Nephron (organoid): ENCODE results near the gene BTBD9.

Source experiments
- H3K27ac Mint-ChIP-seq, 3 experiments: 2 replicates each; pipeline ENCODE4 v1.8.0; 2020; ENCODE audit warnings: mixed read lengths in 3 of 3, mild to moderate bottlenecking in 2 of 3, moderate library complexity in 1 of 3
- H3K27me3 Mint-ChIP-seq: 2 replicates; pipeline ENCODE4 v1.8.0; 2021; ENCODE audit warnings: low read depth, mild to moderate bottlenecking, moderate library complexity, mixed read lengths
- H3K36me3 Mint-ChIP-seq: 2 replicates; pipeline ENCODE4 v1.8.0; 2020; ENCODE audit warnings: low read depth, mixed read lengths
- H3K4me1 Mint-ChIP-seq: 2 replicates; pipeline ENCODE4 v1.8.0; 2020; ENCODE audit warnings: mixed read lengths
- H3K4me3 Mint-ChIP-seq, 3 experiments: 2 replicates each; pipeline ENCODE4 v1.8.0; 2020; ENCODE audit warnings: mild to moderate bottlenecking in 3 of 3, mixed read lengths in 3 of 3, moderate library complexity in 2 of 3
- H3K9me3 Mint-ChIP-seq: 2 replicates; pipeline ENCODE4 v1.8.0; 2020; ENCODE audit warnings: mixed read lengths
- CTCF ChIP-seq, 3 experiments: fragments of 200-600 bp; sonication (generic); IDR thresholded peaks; one replicate each; pipeline ENCODE4 v1.5.0; 2021; ENCODE audit warnings: antibody characterized with exemption in 3 of 3; ENCODE audit not compliant: unreplicated experiment in 3 of 3

The BTBD9 gene

GRCh38 chr6:38141716-38142115 is 498.0 kb downstream of the BTBD9 start:
- TF ChIP-seq CTCF (IDR thresholded peaks at IDR 0.05; ENCODE audit: unreplicated experiment in 3 of 3), result no peak
- Mint-ChIP-seq H3K4me3 (no peak overlapping the region), H3K27me3 (no peaks in the 10 kb centered on the region), H3K36me3 (peaks cover 32% of the 10 kb centered on the region), H3K4me1 (peaks cover 39% of the 10 kb centered on the region), H3K27ac (no peak overlapping the region), H3K9me3 (no peaks in the 10 kb centered on the region)

- no peak overlapping the region for H3K27ac Mint-ChIP-seq
- no peak for TF ChIP-seq CTCF (IDR thresholded peaks at IDR 0.05; ENCODE audit: unreplicated experiment in 3 of 3)
- H3K4me3 Mint-ChIP-seq, result no peak overlapping the region
- H3K9me3 Mint-ChIP-seq, result no peaks in the 10 kb centered on the region
- peaks cover 35% of the 10 kb centered on the region for H3K4me1 Mint-ChIP-seq
- no peaks in the 10 kb centered on the region for H3K27me3 Mint-ChIP-seq
- peaks cover 32% of the 10 kb centered on the region for H3K36me3 Mint-ChIP-seq
Observed at GRCh38 chr6:38141085-38141484, 498.6 kb downstream of the BTBD9 start.

GRCh38 chr6:38138374-38138773 is 501.4 kb downstream of the BTBD9 start:
- no peak for TF ChIP-seq CTCF (IDR thresholded peaks at IDR 0.05; ENCODE audit: unreplicated experiment in 3 of 3)
- Mint-ChIP-seq H3K9me3 (no peaks in the 10 kb centered on the region), H3K27me3 (no peaks in the 10 kb centered on the region), H3K4me1 (peaks cover 32% of the 10 kb centered on the region), H3K4me3 (no peak overlapping the region), H3K36me3 (peaks cover 43% of the 10 kb centered on the region), H3K27ac (no peak overlapping the region)

GRCh38 chr6:38137608-38138265 is 502.0 kb downstream of the BTBD9 start:
- TF ChIP-seq CTCF (IDR thresholded peaks at IDR 0.05; ENCODE audit: unreplicated experiment in 3 of 3), result no peak
- Mint-ChIP-seq H3K4me3 (no peak overlapping the region), H3K27ac (peak overlapping the region; percentile 5 to 80 (median 21)), H3K36me3 (peaks cover 48% of the 10 kb centered on the region), H3K27me3 (no peaks in the 10 kb centered on the region), H3K4me1 (peaks cover 26% of the 10 kb centered on the region), H3K9me3 (no peaks in the 10 kb centered on the region)

GRCh38 chr6:38136547-38136946 is 503.2 kb downstream of the BTBD9 start:
- Mint-ChIP-seq H3K36me3 (peaks cover 51% of the 10 kb centered on the region), H3K27ac (no peak overlapping the region), H3K4me1 (peaks cover 29% of the 10 kb centered on the region), H3K27me3 (no peaks in the 10 kb centered on the region), H3K4me3 (no peak overlapping the region), H3K9me3 (no peaks in the 10 kb centered on the region)
- no peak for TF ChIP-seq CTCF (IDR thresholded peaks at IDR 0.05; ENCODE audit: unreplicated experiment in 3 of 3)

GRCh38 chr6:38134704-38135088 is 505.0 kb downstream of the BTBD9 start:
- peaks cover 14% of the 10 kb centered on the region for H3K9me3 Mint-ChIP-seq
- no peak for TF ChIP-seq CTCF (IDR thresholded peaks at IDR 0.05; ENCODE audit: unreplicated experiment in 3 of 3)
- peaks cover 62% of the 10 kb centered on the region for H3K36me3 Mint-ChIP-seq
- H3K4me1 Mint-ChIP-seq, result peaks cover 31% of the 10 kb centered on the region
- no peak overlapping the region for H3K27ac Mint-ChIP-seq
- no peak overlapping the region for H3K4me3 Mint-ChIP-seq
- H3K27me3 Mint-ChIP-seq, result no peaks in the 10 kb centered on the region
